ENCODE results near the gene CYB561A3.
A peak's percentile ranks its signal among the peaks of the same experiment; 100 is the strongest.

The CYB561A3 gene

GRCh38 chr11:61345170-61345610 is 16.5 kb downstream of the CYB561A3 start:
- no peak for DNase-seq

- no peak for DNase-seq
These were observed 17.6 kb downstream of the CYB561A3 start for GRCh38 chr11:61343792-61344745.

GRCh38 chr11:61342207-61342803 is 19.4 kb downstream of the CYB561A3 start:
- DNase-seq: no peak

- no peak for DNase-seq
These were observed 20.0 kb downstream of the CYB561A3 start for GRCh38 chr11:61341706-61342105.

GRCh38 chr11:61340979-61341378 is 20.7 kb downstream of the CYB561A3 start:
- DNase-seq: no peak

- no peak for DNase-seq
These were observed 22.2 kb downstream of the CYB561A3 start for GRCh38 chr11:61339490-61339878.

GRCh38 chr11:61338783-61339489 is 22.7 kb downstream of the CYB561A3 start:
- DNase-seq: no peak

- no peak for DNase-seq
These were observed 23.8 kb downstream of the CYB561A3 start for GRCh38 chr11:61337706-61338470.

- DNase-seq: peak in 1 of 2 experiments; percentile 56
These were observed 25.3 kb downstream of the CYB561A3 start for GRCh38 chr11:61336171-61336935.

- no peak for DNase-seq
These were observed 26.3 kb downstream of the CYB561A3 start for GRCh38 chr11:61335355-61335710.

GRCh38 chr11:61334434-61335354 is 27.0 kb downstream of the CYB561A3 start:
- DNase-seq: no peak

- DNase-seq: no peak
These were observed 27.9 kb downstream of the CYB561A3 start for GRCh38 chr11:61333550-61334433.

GRCh38 chr11:61332797-61333549 is 28.7 kb downstream of the CYB561A3 start, which contains the start of the genes DDB1 and TKFC:
DDB1 (minus strand) TSS chr11:61333105; CDS start chr11:61332968, 137 bp downstream.
TKFC (plus strand) TSS chr11:61333228; CDS start chr11:61334729, 1,501 bp downstream.
- DNase-seq: peak; percentile 79 to 88

- DNase-seq: no peak
These were observed 29.3 kb downstream of the CYB561A3 start for GRCh38 chr11:61332281-61332796.

- DNase-seq: no peak
These were observed 30.0 kb downstream of the CYB561A3 start for GRCh38 chr11:61331651-61332050.

- DNase-seq: no peak
These were observed 31.8 kb downstream of the CYB561A3 start for GRCh38 chr11:61329871-61330270.

- DNase-seq: no peak
These were observed 33.3 kb downstream of the CYB561A3 start for GRCh38 chr11:61328351-61328750.

- no peak for DNase-seq
These were observed 34.0 kb downstream of the CYB561A3 start for GRCh38 chr11:61327669-61328071.
